NCI-H1048 (cell line): ENCODE results near the gene FXYD4.
A peak's percentile ranks its signal among the peaks of the same experiment; 100 is the strongest.

ENCODE experiments used
- DNase-seq: peaks from one replicate; lab custom pipeline; 2025; lab: John Stamatoyannopoulos, UW

The FXYD4 gene

GRCh38 chr10:43396061-43396927, 24.9 kb downstream of the FXYD4 start:
- peak; percentile 37 for DNase-seq

- DNase-seq: peak; percentile 70
These were observed 25.6 kb downstream of the FXYD4 start for GRCh38 chr10:43396928-43397624.

- DNase-seq: no peak
These were observed 27.5 kb downstream of the FXYD4 start for GRCh38 chr10:43398939-43399319.

GRCh38 chr10:43399320-43400310, 28.2 kb downstream of the FXYD4 start:
- DNase-seq: no peak

- DNase-seq: no peak
These were observed 30.2 kb downstream of the FXYD4 start for GRCh38 chr10:43401627-43402026.

GRCh38 chr10:43402176-43402575, 30.7 kb downstream of the FXYD4 start:
- DNase-seq: no peak

- DNase-seq: no peak
These were observed 31.5 kb downstream of the FXYD4 start for GRCh38 chr10:43402880-43403452.

- DNase-seq: no peak
These were observed 32.7 kb downstream of the FXYD4 start for GRCh38 chr10:43403911-43404703.

- DNase-seq: no peak
These were observed 33.3 kb downstream of the FXYD4 start for GRCh38 chr10:43404704-43405084.

GRCh38 chr10:43407148-43407575, 35.7 kb downstream of the FXYD4 start:
- DNase-seq: no peak

GRCh38 chr10:43407576-43408330, 36.3 kb downstream of the FXYD4 start:
- DNase-seq: peak; percentile 84

- DNase-seq: no peak
These were observed 36.9 kb downstream of the FXYD4 start for GRCh38 chr10:43408331-43408709.

GRCh38 chr10:43408710-43409384, 37.4 kb downstream of the FXYD4 start, which contains the start of gene HNRNPF:
Gene HNRNPF, minus strand, starts transcription at chr10:43409186. Its CDS starts 21,302 bp downstream, at chr10:43387884.
- DNase-seq: peak; percentile 80

- DNase-seq: no peak
These were observed 38.1 kb downstream of the FXYD4 start for GRCh38 chr10:43409385-43410109.

- no peak for DNase-seq
These were observed 38.9 kb downstream of the FXYD4 start for GRCh38 chr10:43410345-43410744.

- DNase-seq: no peak
These were observed 40.1 kb downstream of the FXYD4 start for GRCh38 chr10:43411536-43411935.

GRCh38 chr10:43415544-43415943, 44.1 kb downstream of the FXYD4 start:
- no peak for DNase-seq

- no peak for DNase-seq
These were observed 46.7 kb downstream of the FXYD4 start for GRCh38 chr10:43417950-43418768.
